CD4-positive, alpha-beta T cell treated with Interleukin-10 for 1 hour (primary cell): ENCODE data around the gene KRT38.

ENCODE experiments used
- DNase-seq: peaks from one replicate; pipeline ENCODE4 v3.0.0-alpha.2; 2020

Gene KRT38

GRCh38 chr17:41440531-41441033, at the start of gene KRT38:
Gene KRT38, minus strand, starts transcription at chr17:41440983. Its CDS starts 62 bp downstream, at chr17:41440921.
- DNase-seq: no peak

GRCh38 chr17:41489531-41489930, 48.7 kb upstream of the KRT38 start, which contains the start of gene KRT36:
Gene KRT36, minus strand, starts transcription at chr17:41489910. Its CDS starts 46 bp downstream, at chr17:41489864.
- DNase-seq: no peak

- no peak for DNase-seq
Observed at GRCh38 chr17:41486809-41487530, 46.2 kb upstream of the KRT38 start.

- no peak for DNase-seq
Observed at GRCh38 chr17:41486316-41486715, 45.5 kb upstream of the KRT38 start.

GRCh38 chr17:41484920-41485904, 44.4 kb upstream of the KRT38 start:
- DNase-seq: no peak

- no peak for DNase-seq
Observed at GRCh38 chr17:41483991-41484826, 43.4 kb upstream of the KRT38 start.

DNA sequence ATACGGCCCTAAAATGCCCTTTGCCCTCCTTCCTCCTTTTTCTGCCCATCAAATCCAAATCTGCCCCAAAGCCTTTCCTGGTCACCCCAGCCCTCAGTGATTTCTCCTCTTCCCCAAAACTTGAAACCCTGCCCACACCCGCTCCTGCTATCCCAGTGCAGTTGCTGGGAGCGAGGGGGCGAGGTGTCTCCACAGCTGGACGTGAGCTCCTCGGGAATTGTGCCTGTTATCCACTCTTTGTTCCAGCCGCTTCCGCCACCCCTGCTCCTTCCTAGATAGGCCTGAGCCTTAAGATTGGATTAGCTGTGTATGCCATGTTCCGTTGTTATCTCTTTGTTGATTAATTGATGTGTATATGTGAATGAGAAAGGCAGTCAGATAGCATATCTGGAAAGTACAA, 42.7 kb upstream of the KRT38 start:
- no peak for DNase-seq

GRCh38 chr17:41481036-41481435, 40.3 kb upstream of the KRT38 start, which contains the start of gene KRT35:
Gene KRT35, minus strand, starts transcription at chr17:41481151. Its CDS starts 54 bp downstream, at chr17:41481097.
- DNase-seq: no peak

DNA sequence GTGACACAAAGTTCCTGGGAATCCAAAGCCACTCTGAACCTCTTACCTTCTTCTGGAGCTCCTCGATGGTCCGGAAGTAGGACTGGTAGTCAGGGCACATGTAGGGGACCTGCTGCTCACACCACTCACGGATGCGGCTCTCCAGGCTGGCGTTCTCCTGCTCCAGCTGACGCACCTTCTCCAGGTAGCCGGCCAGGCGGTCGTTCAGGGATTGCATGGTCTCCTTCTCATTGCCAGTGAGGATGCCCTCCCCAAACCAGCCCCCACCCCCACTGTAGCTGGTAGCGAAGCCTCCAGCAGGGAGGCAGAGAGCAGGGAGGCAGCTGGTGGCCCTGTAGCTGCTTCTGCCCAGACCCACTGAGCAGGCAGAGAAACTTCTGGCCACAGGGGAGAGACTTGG, 39.8 kb upstream of the KRT38 start:
- DNase-seq: no peak

DNA sequence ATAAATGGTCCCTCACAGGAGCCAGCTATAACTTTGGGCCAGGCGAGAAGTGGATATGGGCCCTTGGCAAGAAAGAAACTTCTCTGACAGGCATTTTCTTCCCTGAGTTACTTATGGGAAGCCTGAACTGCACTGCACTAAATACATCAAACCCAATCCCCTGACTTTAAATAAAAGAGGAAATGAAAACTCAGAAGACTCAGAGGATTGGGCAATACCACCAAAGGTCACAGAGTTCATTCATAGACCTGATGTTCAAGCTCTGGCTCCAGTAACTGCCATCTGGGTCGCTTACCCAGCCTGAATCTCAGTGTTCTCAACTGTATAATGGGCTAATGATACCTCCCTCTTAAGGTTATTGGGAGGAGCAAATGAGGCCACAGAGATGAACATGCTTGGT, 39.4 kb upstream of the KRT38 start:
- no peak for DNase-seq

DNA sequence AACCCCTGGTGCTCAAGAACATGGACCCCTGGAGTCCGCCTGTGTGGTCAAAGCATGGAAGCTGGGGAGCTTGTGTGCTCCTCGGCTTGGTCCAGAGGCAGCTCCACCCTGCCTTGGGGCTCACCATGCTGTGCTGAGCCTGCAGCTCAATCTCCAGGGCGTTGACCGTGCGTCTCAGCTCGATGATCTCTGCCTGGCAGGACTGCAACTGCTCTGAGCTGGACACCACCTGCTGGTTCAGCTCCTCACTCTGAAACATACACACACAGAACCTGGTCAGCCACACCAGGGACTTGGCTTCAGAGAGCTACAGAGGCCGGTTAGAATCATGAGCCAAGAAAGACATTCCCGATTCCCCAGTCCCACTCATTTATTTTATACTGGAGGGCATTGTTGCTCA, 37.5 kb upstream of the KRT38 start:
- DNase-seq: no peak

DNA sequence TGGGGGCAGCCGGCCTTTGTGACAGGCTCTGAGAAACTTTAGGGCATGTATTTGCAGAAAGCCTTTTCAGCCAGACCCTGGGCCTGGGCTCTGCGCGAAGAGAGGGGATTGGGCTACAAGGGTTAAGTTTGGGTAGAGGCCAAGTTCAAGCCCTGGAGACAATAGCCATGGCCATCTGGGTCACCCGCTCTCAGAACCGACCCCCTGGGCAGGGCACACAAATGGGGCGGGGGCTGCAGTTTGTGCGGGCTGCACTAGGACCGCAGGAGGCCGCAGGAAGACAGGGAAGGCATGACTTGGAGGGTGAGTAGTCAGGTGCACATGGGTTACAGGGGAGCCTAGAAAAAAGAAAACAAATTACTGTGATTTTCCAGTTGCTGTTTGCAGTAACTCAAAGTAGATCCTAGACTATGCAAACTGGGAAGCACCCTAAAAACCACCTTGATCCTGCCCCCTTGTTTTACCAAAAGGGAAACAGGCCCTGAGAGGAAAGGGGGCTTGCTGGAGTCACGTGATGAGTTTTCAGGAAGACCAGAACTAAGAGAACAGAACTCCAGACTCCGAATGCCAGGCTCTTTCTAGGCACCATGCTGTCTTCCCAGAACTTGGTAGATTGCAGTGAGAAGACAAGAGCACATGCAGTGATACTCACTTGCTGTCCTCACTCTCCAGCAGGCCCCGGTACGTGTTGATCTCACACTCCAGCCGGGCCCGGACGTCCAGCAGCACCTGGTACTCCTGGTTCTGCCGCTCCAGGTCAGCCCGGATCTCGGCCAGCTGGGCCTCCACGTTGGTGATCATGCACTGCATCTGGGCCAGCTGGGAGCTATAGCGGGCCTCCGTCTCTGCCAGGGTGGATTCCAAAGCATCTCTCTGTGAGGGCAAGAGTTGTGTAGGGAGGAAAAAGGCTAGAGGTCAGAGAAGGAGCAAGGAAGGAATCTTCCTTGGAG, 36.4 kb upstream of the KRT38 start:
- DNase-seq: no peak

DNA sequence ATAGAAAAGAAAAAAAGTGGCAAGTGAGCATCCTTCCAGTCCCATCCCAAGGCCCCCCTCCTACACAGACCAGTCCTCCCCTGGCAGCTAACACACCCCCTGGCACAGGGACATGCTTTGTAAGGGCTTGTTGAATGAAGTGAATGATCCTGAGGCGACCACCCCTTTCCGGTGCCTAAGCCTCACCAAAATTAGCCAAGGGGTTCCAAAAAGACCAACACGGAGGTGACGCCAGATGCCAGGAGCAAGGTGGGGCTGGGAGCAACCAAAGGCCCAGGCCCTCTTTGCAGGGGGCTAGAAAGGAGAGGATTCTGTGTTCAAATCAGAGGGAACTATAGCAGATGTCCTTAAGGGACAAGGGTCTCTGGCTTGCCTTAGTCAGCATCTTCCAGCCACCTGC, 34.6 kb upstream of the KRT38 start:
- no peak for DNase-seq

- no peak for DNase-seq
Observed at GRCh38 chr17:41474863-41475262, 34.1 kb upstream of the KRT38 start.

- DNase-seq: no peak
Observed at GRCh38 chr17:41468346-41468745, 27.6 kb upstream of the KRT38 start.

DNA sequence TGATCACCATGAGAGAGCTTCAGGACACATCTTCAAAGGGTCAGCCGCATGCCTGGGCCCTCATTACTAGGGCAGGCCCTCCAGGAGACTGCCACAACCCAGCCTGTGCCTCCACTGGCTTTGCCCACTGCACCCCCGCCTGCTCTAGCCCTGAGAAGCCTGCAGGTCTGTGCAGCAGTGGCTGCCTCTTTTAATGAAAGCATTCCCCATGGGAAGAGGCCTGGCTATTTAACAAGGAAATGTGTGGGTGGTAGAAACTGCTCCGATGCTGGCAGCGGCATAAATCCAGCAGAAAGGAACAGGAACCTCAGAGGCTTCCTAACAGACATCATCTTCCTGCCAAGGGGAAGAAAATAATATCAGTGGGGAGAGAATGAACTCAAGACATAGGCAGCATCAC, 26.8 kb upstream of the KRT38 start:
- DNase-seq: no peak

DNA sequence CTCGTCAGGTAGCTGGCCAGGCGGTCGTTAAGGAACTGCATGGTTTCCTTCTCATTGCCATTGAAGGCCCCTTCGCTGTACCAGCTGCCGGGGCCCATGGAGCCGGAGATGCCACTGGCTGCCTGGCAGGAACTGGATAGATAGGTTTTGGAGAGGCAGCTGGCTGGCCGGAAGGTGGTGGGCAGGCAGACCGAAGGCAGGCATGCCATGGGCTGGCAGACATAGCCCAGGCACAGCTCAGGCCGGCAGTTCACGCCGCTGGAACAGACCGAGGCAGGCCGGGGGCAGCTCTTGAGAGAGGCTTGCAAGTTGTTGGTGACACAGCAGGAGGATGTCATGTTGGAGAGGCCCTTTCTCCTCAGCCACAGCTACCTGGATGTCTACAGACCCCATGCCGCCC, 26.2 kb upstream of the KRT38 start, which contains the start of gene KRT32:
TSS of gene KRT32 (minus strand) at position 399 of the 400 bp plus-strand sequence. CDS start at position 338, 61 bp downstream.
- DNase-seq: no peak

DNA sequence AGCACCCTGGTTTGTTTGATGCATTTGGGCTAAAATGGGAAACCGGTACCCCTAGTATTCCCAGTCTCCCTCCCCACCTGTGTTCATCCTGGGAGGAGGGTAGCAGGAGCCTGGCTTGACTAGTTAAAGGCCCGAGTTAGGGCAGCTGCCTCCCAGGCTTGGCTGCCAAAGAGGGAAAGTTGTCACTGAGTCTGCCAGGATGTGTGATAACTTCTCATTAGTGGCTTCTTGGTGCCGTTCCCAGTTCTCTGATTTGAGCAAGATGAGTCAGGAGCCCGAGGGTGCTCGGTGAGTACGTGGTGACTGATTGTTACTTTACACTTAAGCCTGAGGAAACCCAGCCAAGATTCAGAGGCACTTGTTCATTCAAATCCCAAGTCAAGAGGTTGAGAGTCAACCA, 23.9 kb upstream of the KRT38 start:
- DNase-seq: no peak

GRCh38 chr17:41464173-41464572, 23.4 kb upstream of the KRT38 start:
- DNase-seq: no peak

DNA sequence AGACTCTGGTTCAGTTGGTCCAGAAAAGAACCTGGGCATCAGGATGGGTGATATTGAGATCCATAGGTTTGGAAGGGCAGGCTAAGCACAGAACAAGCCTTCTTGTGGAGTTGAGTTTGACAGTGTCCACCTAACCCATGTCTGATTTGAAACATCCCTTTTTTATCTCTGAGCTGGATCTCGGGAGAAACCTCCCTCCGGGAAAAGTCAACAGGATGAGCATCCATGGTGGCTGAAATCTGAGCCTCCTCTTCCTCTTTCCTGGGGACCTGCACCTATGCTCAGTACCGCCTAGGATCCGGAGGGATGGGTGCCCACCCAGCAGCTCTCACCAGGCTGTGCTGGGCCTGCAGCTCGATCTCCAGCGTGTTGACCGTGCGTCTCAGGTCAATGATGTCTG, 23.0 kb upstream of the KRT38 start:
- no peak for DNase-seq

- DNase-seq: no peak
Observed at GRCh38 chr17:41462705-41463104, 21.9 kb upstream of the KRT38 start.
